Smooth muscle cell (in vitro differentiated cells): ENCODE measurements around the gene CARM1. TPM values are rescaled to one million over a fixed set of nuclear protein-coding genes. Genes with fewer than 3 reads are reported as not detected.

Experiments used
- DNase-seq: peaks from one replicate; lab custom pipeline; 2025; ENCODE audit not compliant: unreplicated experiment; lab: John Stamatoyannopoulos, UW
- H2AFZ ChIP-seq: fragments of 200-600 bp; sonication (generic); 2 replicates; pipeline ENCODE4 v1.6.0; 2016; ENCODE audit warnings: antibody characterized with exemption, low read depth, mild to moderate bottlenecking
- H3F3A ChIP-seq: fragments of 200-600 bp; sonication (generic); 2 replicates; pipeline ENCODE4 v1.6.0; 2017; ENCODE audit warnings: antibody characterized with exemption, low read depth
- H3K27ac ChIP-seq: fragments of 200-600 bp; sonication (generic); 2 replicates; pipeline ENCODE4 v1.5.1; 2016; ENCODE audit warnings: low read depth, mild to moderate bottlenecking
- H3K27me3 ChIP-seq: fragments of 200-600 bp; sonication (generic); 2 replicates; pipeline ENCODE4 v1.6.1; 2016; ENCODE audit warnings: low read depth, mild to moderate bottlenecking
- H3K36me3 ChIP-seq: fragments of 200-600 bp; sonication (generic); 2 replicates; pipeline ENCODE4 v1.5.1; 2016; ENCODE audit warnings: low read depth
- H3K4me1 ChIP-seq: fragments of 200-600 bp; sonication (generic); 2 replicates; pipeline ENCODE4 v1.5.1; 2016; ENCODE audit warnings: low read depth
- H3K4me2 ChIP-seq: fragments of 200-600 bp; sonication (generic); 2 replicates; pipeline ENCODE4 v1.6.0; 2016; ENCODE audit warnings: mild to moderate bottlenecking
- H3K4me3 ChIP-seq: fragments of 200-600 bp; sonication (generic); 2 replicates; pipeline ENCODE4 v1.5.1; 2016; ENCODE audit warnings: mild to moderate bottlenecking
- H3K79me2 ChIP-seq: fragments of 200-600 bp; sonication (generic); 2 replicates; pipeline ENCODE4 v1.6.0; 2016; ENCODE audit warnings: low read depth, mild to moderate bottlenecking
- H3K9ac ChIP-seq: fragments of 200-600 bp; sonication (generic); 2 replicates; pipeline ENCODE4 v1.6.0; 2016; ENCODE audit warnings: low read depth
- H3K9me3 ChIP-seq: fragments of 200-600 bp; sonication (generic); replicated peaks from 2 replicates; pipeline ENCODE4 v1.5.1; 2016; ENCODE audit warnings: low read depth
- H4K20me1 ChIP-seq: fragments of 200-600 bp; sonication (generic); 2 replicates; pipeline ENCODE4 v1.6.0; 2016; ENCODE audit warnings: low read depth
- WGBS: methylation state at CpG from one replicate; pipeline ENCODE4 v1.1.7; 2016; ENCODE audit warnings: low lambda C conversion rate; 5-methylcytosine and 5-hydroxymethylcytosine counted together
- polyA plus RNA-seq: library from polyadenylated mRNA; unstranded; fragments of >200 nt; fragmentation: Nextera tagmentation; extraction: Ambion mirVana; gene quantifications from 2 replicates; pipeline ENCODE4 v1.2.1, GENCODE V29; 2016
- total RNA-seq: library from RNA; depleted of rRNA; stranded (reverse); fragments of >200 nt; gene quantifications from 2 replicates; pipeline ENCODE4 v1.2.3, GENCODE V29; 2014
- TF ChIP-seq, protein P1 (sequence below): fragments of 200-600 bp; sonication (generic); IDR thresholded peaks from 2 replicates; pipeline ENCODE4 v1.5.1; 2017; ENCODE audit warnings: borderline replicate concordance, mild to moderate bottlenecking, antibody characterized with exemption; ENCODE audit not compliant: insufficient read depth, poor library complexity, severe bottlenecking

CARM1 gene
- total and polyA plus RNA-seq, 2 experiments from 2014 or later: 22.7 to 39.3 TPM

DNA sequence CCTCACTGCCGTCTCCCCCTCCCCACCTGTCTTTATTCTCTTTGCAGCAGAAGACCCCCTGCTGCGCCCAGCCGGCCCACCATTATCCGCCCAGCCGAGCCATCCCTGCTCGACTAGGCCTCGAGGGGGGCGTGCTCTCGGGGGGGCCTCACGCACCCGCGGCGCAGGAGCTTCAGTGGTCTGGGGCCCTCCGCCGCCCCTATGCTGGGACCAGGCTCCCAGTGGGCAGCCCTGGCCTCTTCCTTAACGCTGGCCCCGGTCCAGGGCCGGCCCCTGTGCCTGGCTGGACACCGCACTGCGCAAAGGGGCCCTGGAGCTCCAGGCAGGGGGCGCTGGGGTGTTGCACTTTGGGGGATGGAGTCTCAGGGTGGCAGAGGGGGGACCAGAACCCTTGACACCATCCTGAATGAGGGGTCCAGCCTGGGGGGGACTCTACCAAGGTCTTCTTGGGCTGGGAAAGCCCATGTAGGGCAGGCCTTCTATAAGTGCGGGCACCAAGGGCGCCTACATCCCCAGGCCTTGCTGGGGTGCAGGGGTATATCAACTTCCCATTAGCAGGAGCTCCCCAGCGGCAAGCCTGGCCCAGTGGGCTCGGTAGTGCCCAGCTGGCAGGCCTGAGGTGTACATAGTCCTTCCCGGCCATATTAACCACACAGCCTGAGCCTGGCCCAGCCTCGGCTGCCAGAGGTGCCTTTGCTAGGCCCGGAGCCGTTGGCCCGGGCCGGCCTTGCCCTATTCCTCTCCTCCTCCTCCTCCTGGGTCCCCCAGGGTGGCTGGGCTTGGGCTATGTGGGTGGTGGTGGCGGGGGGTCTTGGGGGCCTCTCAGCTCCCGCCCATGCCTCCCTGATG lies 40.2 kb upstream of the CARM1 start:
- Histone ChIP-seq H3K27me3 (no peaks in the 10 kb centered on the region), H3K4me1 (no peaks in the 10 kb centered on the region), H3K9me3 (no peaks in the 10 kb centered on the region), H3F3A (peaks cover 7% of the 10 kb centered on the region), H3K79me2 (no peaks in the 10 kb centered on the region), H3K36me3 (peaks cover 2% of the 10 kb centered on the region), H4K20me1 (no peaks in the 10 kb centered on the region), H3K4me3 (no peak overlapping the region), H3K9ac (no peak overlapping the region), H3K4me2 (no peak overlapping the region), H3K27ac (no peak overlapping the region), H2AFZ (no peak overlapping the region)
- DNase-seq: no peak
- TF ChIP-seq, protein P1, sequence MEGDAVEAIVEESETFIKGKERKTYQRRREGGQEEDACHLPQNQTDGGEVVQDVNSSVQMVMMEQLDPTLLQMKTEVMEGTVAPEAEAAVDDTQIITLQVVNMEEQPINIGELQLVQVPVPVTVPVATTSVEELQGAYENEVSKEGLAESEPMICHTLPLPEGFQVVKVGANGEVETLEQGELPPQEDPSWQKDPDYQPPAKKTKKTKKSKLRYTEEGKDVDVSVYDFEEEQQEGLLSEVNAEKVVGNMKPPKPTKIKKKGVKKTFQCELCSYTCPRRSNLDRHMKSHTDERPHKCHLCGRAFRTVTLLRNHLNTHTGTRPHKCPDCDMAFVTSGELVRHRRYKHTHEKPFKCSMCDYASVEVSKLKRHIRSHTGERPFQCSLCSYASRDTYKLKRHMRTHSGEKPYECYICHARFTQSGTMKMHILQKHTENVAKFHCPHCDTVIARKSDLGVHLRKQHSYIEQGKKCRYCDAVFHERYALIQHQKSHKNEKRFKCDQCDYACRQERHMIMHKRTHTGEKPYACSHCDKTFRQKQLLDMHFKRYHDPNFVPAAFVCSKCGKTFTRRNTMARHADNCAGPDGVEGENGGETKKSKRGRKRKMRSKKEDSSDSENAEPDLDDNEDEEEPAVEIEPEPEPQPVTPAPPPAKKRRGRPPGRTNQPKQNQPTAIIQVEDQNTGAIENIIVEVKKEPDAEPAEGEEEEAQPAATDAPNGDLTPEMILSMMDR: no peak
- WGBS: 96% methylated on average over 31 of the region's 33 CpGs

DNA sequence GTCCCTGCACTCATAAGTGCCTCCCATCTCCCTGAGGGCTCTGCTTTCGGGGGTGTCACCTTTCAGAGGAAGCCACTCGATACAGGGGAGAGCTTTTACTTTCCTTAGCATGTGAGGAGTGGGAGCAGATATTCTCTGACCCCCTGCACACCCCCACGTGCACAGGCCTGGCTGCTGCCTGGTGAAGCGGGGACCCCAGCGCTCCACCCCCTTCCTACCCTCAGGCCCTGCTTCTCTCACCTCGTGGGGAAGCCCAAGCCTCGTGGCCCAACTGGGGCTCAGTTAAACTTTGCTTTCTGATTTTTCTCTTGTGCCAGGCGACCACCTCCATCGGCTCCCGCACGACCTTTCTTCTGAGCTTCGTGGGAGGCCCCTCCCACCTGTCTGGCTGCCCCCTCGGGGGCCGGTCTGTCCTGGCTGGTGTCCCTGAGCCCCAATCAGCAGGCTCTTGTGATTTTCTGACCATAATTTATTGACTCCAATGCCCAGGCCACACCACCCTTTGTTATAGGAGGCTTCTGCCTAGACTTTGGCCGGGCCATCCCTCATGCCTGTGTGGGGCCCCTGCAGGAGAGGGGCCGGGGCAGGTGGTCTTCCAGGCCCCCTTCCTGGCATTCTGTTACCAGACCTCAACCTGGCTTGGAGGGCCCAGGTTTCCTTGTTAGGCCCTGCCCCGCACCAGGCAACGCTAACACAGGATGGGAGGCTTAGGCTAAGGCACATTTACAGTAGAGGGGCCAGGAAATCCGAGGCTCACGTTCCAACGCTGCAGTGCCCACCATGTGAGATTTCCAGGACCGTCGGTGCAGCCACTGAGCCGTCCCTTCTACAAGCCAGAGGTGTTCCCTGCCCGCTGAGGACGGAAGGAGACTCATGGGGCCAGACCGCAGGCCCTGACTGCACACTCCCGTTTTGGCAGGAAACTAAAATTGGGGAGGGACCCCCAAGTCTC lies 39.1 kb upstream of the CARM1 start:
- H3K4me3 ChIP-seq: no peak overlapping the region
- peaks cover 11% of the 10 kb centered on the region for H3F3A ChIP-seq
- no peak overlapping the region for H3K4me2 ChIP-seq
- no peaks in the 10 kb centered on the region for H4K20me1 ChIP-seq
- no peaks in the 10 kb centered on the region for H3K79me2 ChIP-seq
- no peak for DNase-seq
- no peak overlapping the region for H2AFZ ChIP-seq
- 94% methylated on average over 28 of the region's 28 CpGs for WGBS
- H3K36me3 ChIP-seq: no peaks in the 10 kb centered on the region
- no peak overlapping the region for H3K27ac ChIP-seq
- H3K9me3 ChIP-seq: no peaks in the 10 kb centered on the region
- no peaks in the 10 kb centered on the region for H3K27me3 ChIP-seq
- TF ChIP-seq, protein P1: no peak
- no peak overlapping the region for H3K9ac ChIP-seq
- H3K4me1 ChIP-seq: peaks cover 8% of the 10 kb centered on the region

DNA sequence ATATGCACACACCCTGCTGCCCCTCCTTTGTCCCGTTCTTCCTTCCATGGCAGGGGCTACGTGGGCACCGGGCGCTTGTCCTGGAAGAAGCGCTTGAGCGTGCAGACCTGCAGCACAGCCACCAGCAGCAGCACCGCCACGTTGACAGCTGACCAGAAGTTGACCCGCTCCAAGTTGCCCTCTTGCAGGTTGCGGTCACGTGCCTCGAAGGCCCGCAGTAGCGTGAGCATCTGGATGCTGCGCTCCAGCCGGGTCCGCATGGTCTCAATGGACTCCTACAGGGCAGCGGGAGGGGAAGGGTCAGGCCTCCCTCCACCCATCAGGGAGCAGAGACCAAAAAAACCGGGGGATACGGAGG lies 38.4 kb upstream of the CARM1 start:
- Histone ChIP-seq H3K4me2 (no peak overlapping the region), H3K9ac (no peak overlapping the region), H3K9me3 (no peaks in the 10 kb centered on the region), H3K27ac (no peak overlapping the region), H3K79me2 (no peaks in the 10 kb centered on the region), H3F3A (peaks cover 11% of the 10 kb centered on the region), H3K36me3 (no peaks in the 10 kb centered on the region), H3K4me1 (peaks cover 8% of the 10 kb centered on the region), H3K27me3 (no peaks in the 10 kb centered on the region), H2AFZ (no peak overlapping the region), H3K4me3 (no peak overlapping the region), H4K20me1 (no peaks in the 10 kb centered on the region)
- WGBS: 92% methylated on average over 20 of the region's 20 CpGs
- no peak for DNase-seq
- TF ChIP-seq, protein P1: no peak
